GM21723 (cell line): ENCODE data around the gene SYTL5.

Source experiments
- ATAC-seq: cut with Tn5 transposase; IDR thresholded peaks from one replicate; pipeline ENCODE4 v1.9.1; 2021; ENCODE audit warnings: mild to moderate bottlenecking, moderate library complexity; ENCODE audit not compliant: unreplicated experiment

SYTL5 gene

DNA sequence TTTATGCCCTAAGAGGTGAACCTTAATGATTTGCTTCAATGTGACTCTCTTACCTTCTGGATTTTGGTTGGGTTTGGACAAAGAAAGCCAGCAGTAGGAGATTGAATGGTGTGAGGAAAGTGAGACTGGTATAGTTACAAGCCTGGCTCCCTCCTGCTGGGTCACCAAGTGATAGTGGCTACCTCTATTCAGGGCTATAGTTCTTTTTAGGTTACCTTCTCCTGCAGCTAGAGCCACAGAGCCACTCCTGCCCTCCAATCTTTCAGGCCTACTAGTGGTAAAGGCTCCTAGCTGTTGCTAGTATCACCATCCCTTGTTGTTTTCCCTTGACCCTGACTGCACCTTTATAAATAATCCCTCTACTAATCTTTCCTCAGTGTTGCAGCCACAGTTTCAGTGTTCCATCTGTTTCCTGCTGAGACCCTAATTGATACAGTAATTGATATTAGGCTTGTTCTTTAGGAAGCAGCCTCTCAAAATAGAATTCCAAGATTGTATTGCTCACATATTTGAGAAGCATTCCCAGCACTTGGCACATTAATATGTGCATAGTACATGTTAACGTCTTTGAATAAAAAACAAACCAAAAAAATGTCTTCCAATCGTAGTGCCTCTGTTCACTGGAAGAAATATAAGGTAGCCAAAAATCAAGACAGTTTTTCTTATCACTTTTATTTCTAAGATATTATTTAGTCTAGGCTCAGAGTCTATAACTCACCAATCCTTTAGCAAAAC lies 132.0 kb downstream of the SYTL5 start:
- ATAC-seq = no peak

DNA sequence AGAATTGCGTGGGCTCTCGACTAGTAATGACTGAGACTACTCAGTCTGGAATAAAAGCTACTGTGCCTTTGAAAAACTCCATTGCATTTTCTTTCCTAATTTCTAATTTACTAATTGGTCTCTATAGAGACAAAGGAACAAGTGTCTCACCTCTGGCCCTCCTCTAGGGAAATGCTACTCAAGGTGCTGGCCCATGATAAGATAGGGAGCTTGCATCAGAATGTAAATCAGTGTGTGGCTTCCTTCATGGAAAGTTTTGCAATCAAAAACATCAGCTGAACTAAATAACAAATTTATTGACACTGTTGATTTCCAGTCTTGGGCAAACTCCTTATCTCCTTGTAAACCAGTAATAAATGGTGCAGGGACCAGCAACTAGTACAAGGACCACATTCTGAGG lies 132.5 kb downstream of the SYTL5 start:
- ATAC-seq = no peak

DNA sequence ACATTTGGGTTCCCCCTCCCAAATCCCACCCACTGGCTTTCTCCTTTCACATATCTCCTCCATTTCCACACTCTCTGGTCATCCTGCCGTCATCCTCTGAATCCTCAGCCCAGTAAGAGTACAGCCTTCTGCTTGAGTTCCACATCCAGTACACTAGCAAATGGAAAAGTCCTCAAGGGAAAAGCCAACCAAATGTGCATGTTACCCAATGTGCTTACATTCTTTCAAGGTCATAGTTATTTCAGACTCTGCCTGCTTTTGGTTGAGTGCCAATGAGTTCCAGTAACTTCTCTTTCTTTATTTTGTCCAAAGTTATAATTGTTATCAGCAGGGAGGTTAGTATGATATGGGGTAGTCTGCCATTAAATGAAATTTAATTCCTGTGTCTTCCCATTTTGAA lies 136.3 kb downstream of the SYTL5 start:
- no peak for ATAC-seq

DNA sequence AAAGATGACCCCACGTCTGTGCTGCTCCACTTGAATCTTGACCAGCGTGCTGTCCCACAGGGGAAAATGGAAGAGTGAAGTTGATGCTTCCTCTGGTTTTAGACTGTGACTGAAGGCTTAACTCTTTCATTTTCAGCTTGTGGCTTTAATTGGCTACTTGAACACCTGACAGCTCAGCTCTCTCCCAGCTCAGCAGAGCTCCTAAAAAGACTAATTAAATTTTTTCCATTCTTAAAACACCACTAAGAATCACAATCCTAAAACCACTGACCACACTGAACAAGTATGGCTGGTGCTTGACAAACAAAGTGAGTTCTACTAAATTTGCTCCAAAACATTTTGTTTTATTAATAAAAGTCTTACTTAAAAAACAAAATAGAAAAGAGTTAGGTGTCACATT lies 142.7 kb downstream of the SYTL5 start:
- ATAC-seq = no peak

DNA sequence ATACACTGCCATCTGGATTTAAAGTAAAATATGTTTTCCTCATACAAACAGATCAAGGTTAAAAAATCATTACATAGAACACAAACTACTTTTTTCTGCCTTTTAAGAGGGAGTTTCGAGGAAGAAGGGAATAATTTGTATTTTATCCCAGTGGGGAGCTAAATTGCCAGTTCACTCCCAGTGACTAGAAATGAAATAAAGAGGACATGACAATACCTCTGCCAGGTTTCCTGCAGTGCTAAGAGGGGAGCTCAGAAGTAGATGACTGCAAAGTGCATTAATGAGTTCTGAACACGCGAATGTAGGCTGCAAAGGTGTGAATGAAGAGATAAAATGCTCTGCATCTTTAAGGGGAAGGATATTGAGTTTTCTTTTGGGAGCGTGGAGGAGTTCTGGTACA lies 144.6 kb downstream of the SYTL5 start:
- ATAC-seq = no peak

DNA sequence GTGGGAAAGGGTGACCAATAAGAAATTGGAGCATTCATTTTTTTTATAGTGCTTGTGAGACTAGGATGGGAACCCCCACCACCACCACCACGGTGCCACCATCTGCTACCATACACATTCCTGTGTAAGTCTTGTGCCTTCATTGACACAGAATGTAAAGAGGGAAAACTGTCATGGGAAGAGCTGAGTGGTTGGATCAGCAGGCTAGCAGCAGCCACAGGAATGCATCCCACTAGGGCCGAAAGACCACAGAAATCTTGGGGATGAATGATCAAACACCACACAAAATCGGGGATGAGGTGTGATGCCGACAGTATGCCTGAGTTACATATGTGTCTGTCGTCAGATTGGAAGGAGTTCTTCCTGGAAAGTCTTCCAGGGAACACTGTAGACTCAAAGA lies 145.1 kb downstream of the SYTL5 start:
- no peak for ATAC-seq

DNA sequence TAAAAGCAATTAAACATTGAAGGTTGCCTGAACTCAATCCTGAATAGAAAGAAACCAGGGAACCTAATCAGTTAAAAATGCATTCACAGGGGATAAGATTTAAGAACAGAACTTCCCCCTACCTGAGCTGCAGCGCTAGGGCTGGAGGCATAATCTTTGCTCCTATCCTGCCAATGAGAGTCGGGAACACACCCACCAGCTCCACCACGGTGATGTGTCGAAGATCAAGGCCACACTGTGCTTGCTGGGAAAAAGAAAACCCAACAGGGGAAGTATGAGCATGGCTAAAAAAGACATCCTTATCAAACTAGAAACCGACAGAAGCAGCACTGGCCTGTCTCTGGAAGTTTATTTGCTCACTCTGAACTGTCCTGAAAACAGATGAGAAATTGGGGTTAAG lies 148.0 kb downstream of the SYTL5 start:
- no peak for ATAC-seq

DNA sequence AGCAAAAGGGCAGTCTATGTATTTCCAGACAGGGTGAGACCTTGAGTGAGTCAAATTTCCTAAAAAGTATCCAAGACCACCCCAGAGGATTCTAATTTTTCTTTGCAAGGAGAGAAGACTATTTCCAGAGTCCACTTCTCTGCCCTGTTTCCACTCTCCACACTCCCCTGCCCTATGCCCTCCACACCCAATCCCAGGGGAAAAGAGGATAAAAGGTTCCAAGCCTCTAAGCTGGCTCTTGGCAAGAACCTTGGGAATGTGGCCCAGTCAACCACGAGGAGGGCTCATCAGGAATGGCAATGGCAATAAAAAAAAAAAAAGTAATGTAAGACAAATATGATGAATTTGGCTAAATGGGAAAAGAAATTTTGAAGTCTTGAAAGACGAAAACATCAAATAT lies 148.5 kb downstream of the SYTL5 start:
- ATAC-seq = no peak

DNA sequence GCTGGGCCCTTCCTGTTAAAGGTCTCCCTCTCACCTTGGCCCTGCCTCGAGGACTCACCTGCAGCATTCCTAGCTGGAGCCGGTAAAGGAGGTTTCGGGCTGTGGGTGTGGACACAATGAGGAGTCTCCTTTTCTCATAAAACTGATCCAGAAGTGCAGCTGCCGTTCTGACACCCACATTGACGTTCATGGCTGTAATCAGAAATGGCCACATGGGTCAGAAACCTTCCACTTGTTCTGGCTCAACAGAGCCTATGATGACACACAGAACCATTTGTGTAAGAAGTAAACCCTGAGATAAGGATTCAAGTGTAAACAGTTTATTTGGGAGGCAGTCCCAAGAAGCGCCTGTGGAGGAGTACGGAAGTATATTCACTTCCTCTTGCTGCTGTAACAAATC lies 150.5 kb downstream of the SYTL5 start:
- ATAC-seq = no peak

DNA sequence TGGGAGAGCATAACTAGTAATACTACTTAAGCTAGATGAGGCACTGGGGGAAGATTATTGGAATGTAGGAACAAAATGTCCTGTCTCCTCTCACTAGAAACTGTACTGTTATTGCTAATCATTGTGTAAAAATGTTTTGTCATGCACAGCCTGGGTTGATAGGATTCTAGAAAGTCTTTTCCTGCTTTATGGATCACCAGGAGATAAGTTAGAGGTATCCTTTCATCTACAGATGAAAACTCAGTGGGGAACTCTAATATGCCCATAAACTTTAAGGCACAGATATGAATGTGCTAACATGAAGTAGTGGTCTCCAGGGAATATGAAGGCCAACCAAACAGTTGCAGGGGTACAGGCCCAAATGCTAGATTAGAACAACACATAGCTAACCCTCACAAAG lies 156.8 kb downstream of the SYTL5 start:
- ATAC-seq = no peak

DNA sequence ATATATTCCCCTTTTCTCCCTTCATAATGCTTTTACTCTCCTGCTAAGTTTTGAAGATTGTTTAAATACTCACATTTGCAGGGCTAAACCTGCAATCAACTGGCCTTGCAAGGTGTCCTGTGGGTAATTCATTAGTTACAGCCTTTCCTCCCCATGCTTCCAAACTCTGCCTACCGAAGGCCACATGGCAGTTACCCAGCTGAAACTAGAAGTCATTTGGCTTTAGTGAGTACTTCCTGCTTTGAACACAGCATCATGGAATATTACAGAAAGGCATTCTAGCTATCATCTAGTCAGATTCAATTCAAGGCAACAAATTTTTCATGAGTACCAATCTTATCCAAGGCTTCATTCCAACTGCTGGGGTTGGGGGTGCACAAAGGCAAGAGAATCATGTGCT lies 158.7 kb downstream of the SYTL5 start:
- no peak for ATAC-seq

DNA sequence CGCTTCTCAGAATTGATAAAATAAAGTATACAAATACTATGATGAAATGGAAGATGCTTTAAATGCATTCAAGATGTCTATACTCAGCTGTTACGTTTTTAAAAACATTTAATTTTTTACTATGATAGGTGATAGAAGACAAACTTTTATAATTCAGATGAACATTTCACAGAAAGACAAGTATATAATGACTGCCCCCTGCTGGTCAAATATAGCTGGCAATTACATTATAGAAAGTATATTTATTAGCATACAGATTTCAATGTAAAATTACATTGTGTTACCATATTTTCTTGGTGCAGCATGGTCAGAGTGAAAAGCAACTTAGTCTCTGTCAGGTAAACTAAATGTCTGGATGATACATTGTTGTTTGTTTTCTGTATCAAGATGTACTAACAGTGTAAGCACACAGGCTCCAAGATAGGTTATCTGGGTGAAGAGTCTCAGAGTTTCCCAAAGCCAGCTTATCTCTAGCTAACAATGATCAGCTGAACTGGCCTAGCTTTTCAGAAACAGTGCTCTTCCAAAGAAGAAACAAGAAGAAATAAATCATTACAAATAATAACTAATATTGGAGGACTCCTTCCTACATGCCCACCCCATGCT lies 160.2 kb downstream of the SYTL5 start:
- ATAC-seq = no peak

DNA sequence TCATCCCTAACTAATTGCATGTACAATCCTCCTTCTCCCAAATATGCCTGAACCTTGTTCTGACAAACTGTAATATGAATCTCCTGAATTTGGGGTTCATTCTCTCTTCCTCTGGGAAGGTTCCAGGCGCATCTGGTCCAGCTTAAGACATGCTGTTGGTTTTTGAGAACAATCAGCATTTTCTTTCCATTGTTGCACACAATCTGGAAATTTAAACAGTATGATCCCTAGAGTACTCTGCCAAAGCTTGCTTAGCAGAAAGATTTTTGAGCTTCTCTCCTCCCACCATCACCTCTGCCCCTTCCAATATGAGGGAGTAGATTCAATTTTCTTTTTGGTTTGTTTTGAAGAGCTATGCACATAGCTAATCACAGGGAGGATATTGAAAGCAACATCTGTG lies 164.2 kb downstream of the SYTL5 start:
- ATAC-seq = no peak

DNA sequence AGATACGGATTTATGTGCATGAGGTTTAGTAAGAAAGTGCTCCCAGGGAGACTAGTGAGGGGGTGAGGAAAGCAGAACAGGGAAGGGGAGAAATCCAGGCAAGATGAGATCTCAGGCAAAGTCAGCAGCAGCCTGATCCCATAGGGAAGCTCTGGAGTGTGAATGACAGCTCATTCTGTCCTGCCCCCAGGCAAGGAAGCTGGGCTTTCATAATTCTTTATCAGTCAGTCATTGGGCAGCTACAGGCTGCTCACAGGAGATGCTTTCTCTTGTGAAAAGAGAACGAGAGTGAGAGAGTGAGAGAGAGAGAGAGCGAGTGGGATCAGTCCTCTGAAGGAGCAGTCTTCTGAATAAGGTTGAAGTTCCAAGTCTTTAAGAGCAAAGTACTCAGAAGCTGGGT lies 166.2 kb downstream of the SYTL5 start:
- ATAC-seq = no peak

DNA sequence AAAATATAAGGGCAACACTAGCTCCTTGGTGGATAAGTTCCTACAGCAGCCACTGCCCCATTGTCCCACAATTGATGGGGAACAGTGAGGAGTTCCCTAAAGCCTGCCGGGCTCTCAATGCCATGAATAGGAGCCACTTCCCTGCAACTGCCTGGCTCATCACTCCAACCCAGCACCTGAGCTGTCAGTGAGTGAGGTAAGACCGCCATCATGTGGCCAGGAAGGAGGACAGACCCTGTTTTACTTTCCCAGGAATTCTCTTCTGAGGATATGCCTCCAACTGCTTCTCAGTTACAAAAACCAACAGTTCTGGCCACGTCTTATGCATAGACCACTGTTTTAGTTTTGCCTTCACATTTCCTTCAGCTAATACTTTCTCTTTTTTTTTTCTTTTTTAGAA lies 168.8 kb downstream of the SYTL5 start:
- no peak for ATAC-seq

DNA sequence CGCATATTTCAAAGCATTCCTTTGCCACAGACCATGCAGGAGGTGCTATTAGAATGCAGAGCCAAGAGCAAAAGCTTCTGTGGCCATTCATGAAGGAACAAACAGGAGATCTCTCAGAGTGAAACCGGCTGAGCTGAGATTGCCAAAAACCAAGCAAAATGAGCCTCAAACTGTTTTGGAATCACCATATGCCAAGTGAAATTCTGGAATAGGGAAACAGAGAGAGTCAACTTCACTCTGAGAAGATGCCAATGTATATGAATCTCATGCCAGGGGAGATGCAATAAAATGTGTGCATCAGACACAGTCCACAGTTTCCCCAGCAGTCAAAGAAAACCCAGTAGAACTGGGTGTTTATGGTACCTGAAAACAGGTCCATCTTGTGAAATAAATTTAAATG lies 172.0 kb downstream of the SYTL5 start:
- no peak for ATAC-seq
